Testis (tissue), 2 donors: Measurements from ENCODE around the gene FBXO17.

Source experiments
- POLR2A ChIP-seq: fragments of 450-650 bp; IDR thresholded peaks from one replicate; pipeline ENCODE4 v1.6.1; 2017; ENCODE audit warnings: antibody characterized with exemption, mild to moderate bottlenecking, moderate library complexity
- TF ChIP-seq, protein P1 (sequence below), 3 experiments: fragments of 450-650 bp in 2 of 3; fragments of 200-600 bp in 1 of 3; sonication (generic) in 1 of 3; IDR thresholded peaks; one replicate each; pipeline ENCODE4 v1.5.1; 2016 to 2019; ENCODE audit warnings: antibody characterized with exemption in 3 of 3, mild to moderate bottlenecking in 2 of 3, moderate library complexity in 1 of 3

GRCh38 chr19:38924388-38924787 is 51.2 kb downstream of the FBXO17 start:
- TF ChIP-seq, protein P1, sequence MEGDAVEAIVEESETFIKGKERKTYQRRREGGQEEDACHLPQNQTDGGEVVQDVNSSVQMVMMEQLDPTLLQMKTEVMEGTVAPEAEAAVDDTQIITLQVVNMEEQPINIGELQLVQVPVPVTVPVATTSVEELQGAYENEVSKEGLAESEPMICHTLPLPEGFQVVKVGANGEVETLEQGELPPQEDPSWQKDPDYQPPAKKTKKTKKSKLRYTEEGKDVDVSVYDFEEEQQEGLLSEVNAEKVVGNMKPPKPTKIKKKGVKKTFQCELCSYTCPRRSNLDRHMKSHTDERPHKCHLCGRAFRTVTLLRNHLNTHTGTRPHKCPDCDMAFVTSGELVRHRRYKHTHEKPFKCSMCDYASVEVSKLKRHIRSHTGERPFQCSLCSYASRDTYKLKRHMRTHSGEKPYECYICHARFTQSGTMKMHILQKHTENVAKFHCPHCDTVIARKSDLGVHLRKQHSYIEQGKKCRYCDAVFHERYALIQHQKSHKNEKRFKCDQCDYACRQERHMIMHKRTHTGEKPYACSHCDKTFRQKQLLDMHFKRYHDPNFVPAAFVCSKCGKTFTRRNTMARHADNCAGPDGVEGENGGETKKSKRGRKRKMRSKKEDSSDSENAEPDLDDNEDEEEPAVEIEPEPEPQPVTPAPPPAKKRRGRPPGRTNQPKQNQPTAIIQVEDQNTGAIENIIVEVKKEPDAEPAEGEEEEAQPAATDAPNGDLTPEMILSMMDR (IDR thresholded peaks at IDR 0.05), result no peak
- TF ChIP-seq POLR2A, result no peak
